Measurements from ENCODE around the gene LPAR3.

The LPAR3 gene

GRCh38 chr1:84856726-84857270 is 36.2 kb downstream of the LPAR3 start:
- H3K4me3 ChIP-seq (ENCODE audit: low read length): no peak overlapping the region
- no peaks in the 10 kb centered on the region for H3K9me3 ChIP-seq (replicated peaks; ENCODE audit: insufficient read depth, low read length)
- no peaks in the 10 kb centered on the region for H3K79me2 ChIP-seq (ENCODE audit: low read length)
- no peak for DNase-seq
- H3F3A ChIP-seq (ENCODE audit: insufficient read depth, low read length): no peaks in the 10 kb centered on the region
- H3K4me2 ChIP-seq (ENCODE audit: low read depth, low read length): no peak overlapping the region
- no peak overlapping the region for H3K27ac ChIP-seq (ENCODE audit: low read length)
- H3K9ac ChIP-seq (ENCODE audit: low read length): no peak overlapping the region
- no peaks in the 10 kb centered on the region for H3K36me3 ChIP-seq (replicated peaks; ENCODE audit: insufficient read depth, low read length)
- H4K20me1 ChIP-seq (ENCODE audit: insufficient read depth, low read length): no peaks in the 10 kb centered on the region
- H3K4me1 ChIP-seq (ENCODE audit: low read length): peaks cover 18% of the 10 kb centered on the region; the same call in 1 of the 2 replicates
- no peaks in the 10 kb centered on the region for H3K9me2 ChIP-seq (replicated peaks; ENCODE audit: insufficient read depth, low read length)
- no peaks in the 10 kb centered on the region for H3K27me3 ChIP-seq (replicated peaks; ENCODE audit: insufficient read depth, low read length)
- TF ChIP-seq EZH2 (optimal IDR thresholded peaks at IDR 0.05; ENCODE audit: low read depth, low read length): no peak
- TF ChIP-seq EZH2phosphoT487 (IDR thresholded peaks at IDR 0.05; ENCODE audit: low read length): no peak
- no peak for TF ChIP-seq CTCF (IDR thresholded peaks at IDR 0.05; ENCODE audit: low read length)
- H2AFZ ChIP-seq (ENCODE audit: low read length): no peak overlapping the region

GRCh38 chr1:84855691-84856630 is 37.0 kb downstream of the LPAR3 start:
- Histone ChIP-seq H4K20me1 (ENCODE audit: insufficient read depth, low read length) (no peaks in the 10 kb centered on the region), H3K36me3 (replicated peaks; ENCODE audit: insufficient read depth, low read length) (no peaks in the 10 kb centered on the region), H3K4me3 (ENCODE audit: low read length) (no peak overlapping the region), H3K9me2 (replicated peaks; ENCODE audit: insufficient read depth, low read length) (no peaks in the 10 kb centered on the region), H3K9me3 (replicated peaks; ENCODE audit: insufficient read depth, low read length) (no peaks in the 10 kb centered on the region), H3K4me1 (ENCODE audit: low read length) (peaks cover 14% of the 10 kb centered on the region; the same call in 1 of the 2 replicates), H3K4me2 (ENCODE audit: low read depth, low read length) (no peak overlapping the region), H2AFZ (ENCODE audit: low read length) (no peak overlapping the region), H3F3A (ENCODE audit: insufficient read depth, low read length) (no peaks in the 10 kb centered on the region), H3K27ac (ENCODE audit: low read length) (no peak overlapping the region), H3K27me3 (replicated peaks; ENCODE audit: insufficient read depth, low read length) (no peaks in the 10 kb centered on the region), H3K9ac (ENCODE audit: low read length) (no peak overlapping the region), H3K79me2 (ENCODE audit: low read length) (no peaks in the 10 kb centered on the region)
- TF ChIP-seq CTCF (IDR thresholded peaks at IDR 0.05; ENCODE audit: low read length) (no peak), EZH2phosphoT487 (IDR thresholded peaks at IDR 0.05; ENCODE audit: low read length) (no peak), EZH2 (optimal IDR thresholded peaks at IDR 0.05; ENCODE audit: low read depth, low read length) (no peak)
- DNase-seq: no peak

- Histone ChIP-seq H3K4me3 (ENCODE audit: low read length) (no peak overlapping the region), H3K27me3 (replicated peaks; ENCODE audit: insufficient read depth, low read length) (no peaks in the 10 kb centered on the region), H3F3A (ENCODE audit: insufficient read depth, low read length) (no peaks in the 10 kb centered on the region), H3K4me2 (ENCODE audit: low read depth, low read length) (no peak overlapping the region), H3K27ac (ENCODE audit: low read length) (no peak overlapping the region), H3K9me2 (replicated peaks; ENCODE audit: insufficient read depth, low read length) (no peaks in the 10 kb centered on the region), H3K79me2 (ENCODE audit: low read length) (no peaks in the 10 kb centered on the region), H4K20me1 (ENCODE audit: insufficient read depth, low read length) (no peaks in the 10 kb centered on the region), H3K4me1 (ENCODE audit: low read length) (peaks cover 14% of the 10 kb centered on the region; the same call in 1 of the 2 replicates), H2AFZ (ENCODE audit: low read length) (no peak overlapping the region), H3K9me3 (replicated peaks; ENCODE audit: insufficient read depth, low read length) (no peaks in the 10 kb centered on the region), H3K36me3 (replicated peaks; ENCODE audit: insufficient read depth, low read length) (no peaks in the 10 kb centered on the region), H3K9ac (ENCODE audit: low read length) (no peak overlapping the region)
- TF ChIP-seq EZH2 (optimal IDR thresholded peaks at IDR 0.05; ENCODE audit: low read depth, low read length): no peak
- no peak for TF ChIP-seq EZH2phosphoT487 (IDR thresholded peaks at IDR 0.05; ENCODE audit: low read length)
- no peak for TF ChIP-seq CTCF (IDR thresholded peaks at IDR 0.05; ENCODE audit: low read length)
- no peak for DNase-seq
Measured at GRCh38 chr1:84855168-84855567, 37.8 kb downstream of the LPAR3 start.

Measured in MM.1S (cell line).